Vagina (tissue), 2 donors: ENCODE results near the gene CHAD. TPM values are rescaled to one million over a fixed set of nuclear protein-coding genes. Genes with fewer than 3 reads are reported as not detected.

ENCODE experiments used
- DNase-seq, 2 donors: peaks; one replicate each; pipeline ENCODE4 v3.0.0-alpha.2; 2017; ENCODE audit errors: extremely low spot score in 2 of 2
- H3K27ac ChIP-seq: fragments of 200-600 bp; sonication (generic); one replicate; pipeline ENCODE4 v1.5.1; 2019
- H3K27me3 ChIP-seq: fragments of 200-600 bp; sonication (generic); one replicate; pipeline ENCODE4 v1.5.1; 2019
- H3K36me3 ChIP-seq, 2 donors: fragments of 200-600 bp; sonication (generic); one replicate each; pipeline ENCODE4 v1.5.1; 2017 to 2019
- H3K4me1 ChIP-seq: fragments of 200-600 bp; sonication (generic); one replicate; pipeline ENCODE4 v1.5.1; 2019
- H3K4me3 ChIP-seq, 2 donors: fragments of 200-600 bp; sonication (generic); 1 replicate in 1 of 2; 2 replicates in 1 of 2; pipeline ENCODE4 v1.5.1; 2016 to 2019
- H3K9me3 ChIP-seq: fragments of 200-600 bp; sonication (generic); one replicate; pipeline ENCODE4 v1.5.1; 2019
- POLR2A ChIP-seq, 2 donors: fragments of 450-650 bp; IDR thresholded peaks; one replicate each; pipeline ENCODE4 v1.6.1; 2017; ENCODE audit warnings: antibody characterized with exemption in 2 of 2, mild to moderate bottlenecking in 2 of 2, moderate library complexity in 2 of 2
- POLR2AphosphoS5 ChIP-seq, 2 donors: sonication (generic); formaldehyde crosslinking; IDR thresholded peaks; one replicate each; pipeline ENCODE4 v1.9.0; 2017; ENCODE audit warnings: antibody characterized with exemption in 2 of 2, mild to moderate bottlenecking in 2 of 2, low read depth in 1 of 2; ENCODE audit not compliant: insufficient read depth in 1 of 2
- intact Hi-C: fragments of 100-400 bp; cut with DNase I; formaldehyde crosslinking; loops from one replicate; pipeline ENCODE4 v1.15.1; 2023
- total RNA-seq: library from RNA; depleted of rRNA; stranded (reverse); fragments of >200 nt; gene quantifications from one replicate; pipeline ENCODE4 v1.2.3, GENCODE V29; 2016
- TF ChIP-seq, protein P1 (sequence below), 3 experiments: fragments of 450-650 bp in 2 of 3; fragments of 200-600 bp in 1 of 3; sonication (generic) in 1 of 3; IDR thresholded peaks; one replicate each; pipeline ENCODE4 v1.5.1; 2017 to 2019; ENCODE audit warnings: antibody characterized with exemption in 3 of 3, mild to moderate bottlenecking in 2 of 3, moderate library complexity in 2 of 3

CHAD gene
- total RNA-seq, 1 donor from 2014 or later, result not detected

- TF ChIP-seq, protein P1, sequence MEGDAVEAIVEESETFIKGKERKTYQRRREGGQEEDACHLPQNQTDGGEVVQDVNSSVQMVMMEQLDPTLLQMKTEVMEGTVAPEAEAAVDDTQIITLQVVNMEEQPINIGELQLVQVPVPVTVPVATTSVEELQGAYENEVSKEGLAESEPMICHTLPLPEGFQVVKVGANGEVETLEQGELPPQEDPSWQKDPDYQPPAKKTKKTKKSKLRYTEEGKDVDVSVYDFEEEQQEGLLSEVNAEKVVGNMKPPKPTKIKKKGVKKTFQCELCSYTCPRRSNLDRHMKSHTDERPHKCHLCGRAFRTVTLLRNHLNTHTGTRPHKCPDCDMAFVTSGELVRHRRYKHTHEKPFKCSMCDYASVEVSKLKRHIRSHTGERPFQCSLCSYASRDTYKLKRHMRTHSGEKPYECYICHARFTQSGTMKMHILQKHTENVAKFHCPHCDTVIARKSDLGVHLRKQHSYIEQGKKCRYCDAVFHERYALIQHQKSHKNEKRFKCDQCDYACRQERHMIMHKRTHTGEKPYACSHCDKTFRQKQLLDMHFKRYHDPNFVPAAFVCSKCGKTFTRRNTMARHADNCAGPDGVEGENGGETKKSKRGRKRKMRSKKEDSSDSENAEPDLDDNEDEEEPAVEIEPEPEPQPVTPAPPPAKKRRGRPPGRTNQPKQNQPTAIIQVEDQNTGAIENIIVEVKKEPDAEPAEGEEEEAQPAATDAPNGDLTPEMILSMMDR (IDR thresholded peaks at IDR 0.05), result no peak
- TF ChIP-seq POLR2AphosphoS5 (IDR thresholded peaks at IDR 0.05; ENCODE audit: insufficient read depth in 1 of 2, low read depth in 1 of 2) (no peak), POLR2A (IDR thresholded peaks at IDR 0.05) (no peak)
- Histone ChIP-seq H3K9me3 (no peaks in the 10 kb centered on the region), H3K4me1 (no peaks in the 10 kb centered on the region), H3K36me3 (no peaks in the 10 kb centered on the region), H3K4me3 (no peak overlapping the region), H3K27ac (no peak overlapping the region), H3K27me3 (no peaks in the 10 kb centered on the region)
- no peak for DNase-seq
- intact Hi-C loops, result no loop called here
Measured at GRCh38 chr17:50501054-50501453, 32.4 kb upstream of the CHAD start.

- Histone ChIP-seq H3K27me3 (no peaks in the 10 kb centered on the region), H3K36me3 (no peaks in the 10 kb centered on the region), H3K4me1 (no peaks in the 10 kb centered on the region), H3K27ac (no peak overlapping the region), H3K9me3 (no peaks in the 10 kb centered on the region), H3K4me3 (no peak overlapping the region)
- no peak for TF ChIP-seq POLR2AphosphoS5 (IDR thresholded peaks at IDR 0.05; ENCODE audit: insufficient read depth in 1 of 2, low read depth in 1 of 2)
- TF ChIP-seq, protein P1 (IDR thresholded peaks at IDR 0.05), result no peak
- TF ChIP-seq POLR2A (IDR thresholded peaks at IDR 0.05), result no peak
- DNase-seq, result no peak
- intact Hi-C loops, result no loop called here
Measured at GRCh38 chr17:50499721-50500120, 31.0 kb upstream of the CHAD start.

GRCh38 chr17:50499270-50499669 is 30.6 kb upstream of the CHAD start:
- H3K27ac ChIP-seq, result no peak overlapping the region
- H3K4me1 ChIP-seq, result no peaks in the 10 kb centered on the region
- intact Hi-C loops, result no loop called here
- no peaks in the 10 kb centered on the region for H3K9me3 ChIP-seq
- no peaks in the 10 kb centered on the region for H3K36me3 ChIP-seq
- no peaks in the 10 kb centered on the region for H3K27me3 ChIP-seq
- DNase-seq, result no peak
- H3K4me3 ChIP-seq, result no peak overlapping the region
- TF ChIP-seq POLR2A (IDR thresholded peaks at IDR 0.05) (no peak), POLR2AphosphoS5 (IDR thresholded peaks at IDR 0.05; ENCODE audit: insufficient read depth in 1 of 2, low read depth in 1 of 2) (no peak)
- TF ChIP-seq, protein P1 (IDR thresholded peaks at IDR 0.05), result no peak

- Histone ChIP-seq H3K9me3 (no peaks in the 10 kb centered on the region), H3K36me3 (no peaks in the 10 kb centered on the region), H3K27me3 (no peaks in the 10 kb centered on the region), H3K27ac (no peak overlapping the region), H3K4me3 (no peak overlapping the region), H3K4me1 (no peaks in the 10 kb centered on the region)
- TF ChIP-seq, protein P1 (IDR thresholded peaks at IDR 0.05), result no peak
- TF ChIP-seq POLR2AphosphoS5 (IDR thresholded peaks at IDR 0.05; ENCODE audit: insufficient read depth in 1 of 2, low read depth in 1 of 2), result peak in 1 of 2 donors; percentile 37
- DNase-seq, result no peak
- intact Hi-C loops, result no loop called here
Measured at GRCh38 chr17:50498021-50498874, 29.6 kb upstream of the CHAD start.

DNA sequence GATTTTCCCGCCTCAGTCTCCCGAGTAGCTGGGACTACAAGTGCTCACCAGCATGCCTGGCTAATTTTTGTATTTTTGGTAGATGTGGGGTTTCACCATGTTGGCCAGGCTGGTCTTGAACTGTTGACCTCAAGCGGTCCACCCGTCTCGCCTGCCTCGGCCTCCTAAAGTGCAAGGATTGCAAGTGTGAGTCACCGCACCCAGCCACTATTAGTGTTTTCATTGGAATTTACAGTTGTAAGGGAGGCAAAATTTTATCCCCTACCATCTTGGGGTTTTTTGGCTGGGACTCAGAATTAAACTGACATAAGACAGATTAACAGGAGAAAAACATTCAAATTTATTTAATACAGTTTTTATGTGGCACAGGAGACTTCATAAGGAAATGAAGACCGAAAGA is 27.2 kb upstream of the CHAD start:
- H3K27me3 ChIP-seq, result no peaks in the 10 kb centered on the region
- H3K36me3 ChIP-seq, result no peaks in the 10 kb centered on the region
- H3K27ac ChIP-seq, result no peak overlapping the region
- no peak for TF ChIP-seq POLR2A (IDR thresholded peaks at IDR 0.05)
- TF ChIP-seq, protein P1 (IDR thresholded peaks at IDR 0.05), result no peak
- TF ChIP-seq POLR2AphosphoS5 (IDR thresholded peaks at IDR 0.05; ENCODE audit: insufficient read depth in 1 of 2, low read depth in 1 of 2), result no peak
- H3K4me3 ChIP-seq, result no peak overlapping the region
- intact Hi-C loops, result no loop called here
- DNase-seq, result no peak
- H3K4me1 ChIP-seq, result no peaks in the 10 kb centered on the region
- H3K9me3 ChIP-seq, result no peaks in the 10 kb centered on the region
